ENCODE data around the gene MSH3.
"Not testable (repeated sequence)": the region's sequence is repeated elsewhere in the genome, so short reads cannot be mapped to it uniquely, and the experiment has no call there.

Gene MSH3

GRCh38 chr5:80846422-80846821 is 192.0 kb downstream of the MSH3 start:
- not testable (repeated sequence) for H3K9me3 ChIP-seq (ENCODE audit: control insufficient read depth, low read length); DNase-seq; H3K4me3 ChIP-seq (ENCODE audit: insufficient read depth, low read depth, low read length, poor library complexity, severe bottlenecking); H3K36me3 ChIP-seq (ENCODE audit: control insufficient read depth, insufficient read depth, low read length); H3K27ac ChIP-seq (ENCODE audit: insufficient read depth, low read length, poor library complexity, severe bottlenecking); H3K27me3 ChIP-seq (replicated peaks; ENCODE audit: control insufficient read depth, insufficient read depth, low read length, poor library complexity, severe bottlenecking); H3K4me1 ChIP-seq (ENCODE audit: control insufficient read depth, insufficient read depth, low read length, poor library complexity, severe bottlenecking)

- H3K27me3 ChIP-seq (replicated peaks; ENCODE audit: control insufficient read depth, insufficient read depth, low read length, poor library complexity, severe bottlenecking); H3K27ac ChIP-seq (ENCODE audit: insufficient read depth, low read length, poor library complexity, severe bottlenecking); DNase-seq; H3K36me3 ChIP-seq (ENCODE audit: control insufficient read depth, insufficient read depth, low read length); H3K4me3 ChIP-seq (ENCODE audit: insufficient read depth, low read depth, low read length, poor library complexity, severe bottlenecking); H3K9me3 ChIP-seq (ENCODE audit: control insufficient read depth, low read length); H3K4me1 ChIP-seq (ENCODE audit: control insufficient read depth, insufficient read depth, low read length, poor library complexity, severe bottlenecking): not testable (repeated sequence)
These were observed 195.7 kb downstream of the MSH3 start for GRCh38 chr5:80850168-80850567.

GRCh38 chr5:80852331-80853245 is 198.1 kb downstream of the MSH3 start:
- Histone ChIP-seq H3K9me3 (ENCODE audit: control insufficient read depth, low read length) (no peaks in the 10 kb centered on the region), H3K27ac (ENCODE audit: insufficient read depth, low read length, poor library complexity, severe bottlenecking) (no peak overlapping the region), H3K27me3 (replicated peaks; ENCODE audit: control insufficient read depth, insufficient read depth, low read length, poor library complexity, severe bottlenecking) (no peaks in the 10 kb centered on the region), H3K4me1 (ENCODE audit: control insufficient read depth, insufficient read depth, low read length, poor library complexity, severe bottlenecking) (no peaks in the 10 kb centered on the region), H3K4me3 (ENCODE audit: insufficient read depth, low read depth, low read length, poor library complexity, severe bottlenecking) (no peak overlapping the region), H3K36me3 (ENCODE audit: control insufficient read depth, insufficient read depth, low read length) (peaks cover 16% of the 10 kb centered on the region)
- DNase-seq = no peak

- no peak overlapping the region for H3K27ac ChIP-seq (ENCODE audit: insufficient read depth, low read length, poor library complexity, severe bottlenecking)
- no peaks in the 10 kb centered on the region for H3K27me3 ChIP-seq (replicated peaks; ENCODE audit: control insufficient read depth, insufficient read depth, low read length, poor library complexity, severe bottlenecking)
- no peaks in the 10 kb centered on the region for H3K9me3 ChIP-seq (ENCODE audit: control insufficient read depth, low read length)
- peaks cover 16% of the 10 kb centered on the region for H3K36me3 ChIP-seq (ENCODE audit: control insufficient read depth, insufficient read depth, low read length)
- no peak overlapping the region for H3K4me3 ChIP-seq (ENCODE audit: insufficient read depth, low read depth, low read length, poor library complexity, severe bottlenecking)
- no peak for DNase-seq
- no peaks in the 10 kb centered on the region for H3K4me1 ChIP-seq (ENCODE audit: control insufficient read depth, insufficient read depth, low read length, poor library complexity, severe bottlenecking)
These were observed 199.0 kb downstream of the MSH3 start for GRCh38 chr5:80853413-80853812.

- Histone ChIP-seq H3K36me3 (ENCODE audit: control insufficient read depth, insufficient read depth, low read length) (peaks cover 8% of the 10 kb centered on the region), H3K27me3 (replicated peaks; ENCODE audit: control insufficient read depth, insufficient read depth, low read length, poor library complexity, severe bottlenecking) (no peaks in the 10 kb centered on the region), H3K9me3 (ENCODE audit: control insufficient read depth, low read length) (no peaks in the 10 kb centered on the region), H3K4me3 (ENCODE audit: insufficient read depth, low read depth, low read length, poor library complexity, severe bottlenecking) (no peak overlapping the region), H3K27ac (ENCODE audit: insufficient read depth, low read length, poor library complexity, severe bottlenecking) (no peak overlapping the region), H3K4me1 (ENCODE audit: control insufficient read depth, insufficient read depth, low read length, poor library complexity, severe bottlenecking) (no peaks in the 10 kb centered on the region)
- no peak for DNase-seq
These were observed 200.1 kb downstream of the MSH3 start for GRCh38 chr5:80854583-80854982.

GRCh38 chr5:80860924-80861613 is 206.6 kb downstream of the MSH3 start:
- Histone ChIP-seq H3K4me3 (ENCODE audit: insufficient read depth, low read depth, low read length, poor library complexity, severe bottlenecking) (no peak overlapping the region), H3K4me1 (ENCODE audit: control insufficient read depth, insufficient read depth, low read length, poor library complexity, severe bottlenecking) (no peaks in the 10 kb centered on the region), H3K27me3 (replicated peaks; ENCODE audit: control insufficient read depth, insufficient read depth, low read length, poor library complexity, severe bottlenecking) (no peaks in the 10 kb centered on the region), H3K9me3 (ENCODE audit: control insufficient read depth, low read length) (no peaks in the 10 kb centered on the region), H3K36me3 (ENCODE audit: control insufficient read depth, insufficient read depth, low read length) (peaks cover 4% of the 10 kb centered on the region), H3K27ac (ENCODE audit: insufficient read depth, low read length, poor library complexity, severe bottlenecking) (no peak overlapping the region)
- no peak for DNase-seq

GRCh38 chr5:80863708-80864107 is 209.3 kb downstream of the MSH3 start:
- H3K27me3 ChIP-seq (replicated peaks; ENCODE audit: control insufficient read depth, insufficient read depth, low read length, poor library complexity, severe bottlenecking) = no peaks in the 10 kb centered on the region
- no peak overlapping the region for H3K27ac ChIP-seq (ENCODE audit: insufficient read depth, low read length, poor library complexity, severe bottlenecking)
- H3K9me3 ChIP-seq (ENCODE audit: control insufficient read depth, low read length) = no peaks in the 10 kb centered on the region
- DNase-seq = no peak
- H3K4me3 ChIP-seq (ENCODE audit: insufficient read depth, low read depth, low read length, poor library complexity, severe bottlenecking) = no peak overlapping the region
- H3K4me1 ChIP-seq (ENCODE audit: control insufficient read depth, insufficient read depth, low read length, poor library complexity, severe bottlenecking) = no peaks in the 10 kb centered on the region
- peaks cover 9% of the 10 kb centered on the region for H3K36me3 ChIP-seq (ENCODE audit: control insufficient read depth, insufficient read depth, low read length)

GRCh38 chr5:80864109-80864508 is 209.7 kb downstream of the MSH3 start:
- Histone ChIP-seq H3K9me3 (ENCODE audit: control insufficient read depth, low read length) (no peaks in the 10 kb centered on the region), H3K36me3 (ENCODE audit: control insufficient read depth, insufficient read depth, low read length) (peaks cover 9% of the 10 kb centered on the region), H3K4me1 (ENCODE audit: control insufficient read depth, insufficient read depth, low read length, poor library complexity, severe bottlenecking) (no peaks in the 10 kb centered on the region), H3K27me3 (replicated peaks; ENCODE audit: control insufficient read depth, insufficient read depth, low read length, poor library complexity, severe bottlenecking) (no peaks in the 10 kb centered on the region), H3K4me3 (ENCODE audit: insufficient read depth, low read depth, low read length, poor library complexity, severe bottlenecking) (no peak overlapping the region), H3K27ac (ENCODE audit: insufficient read depth, low read length, poor library complexity, severe bottlenecking) (no peak overlapping the region)
- DNase-seq = no peak

GRCh38 chr5:80864706-80865435 is 210.4 kb downstream of the MSH3 start:
- Histone ChIP-seq H3K9me3 (ENCODE audit: control insufficient read depth, low read length) (no peaks in the 10 kb centered on the region), H3K27ac (ENCODE audit: insufficient read depth, low read length, poor library complexity, severe bottlenecking) (no peak overlapping the region), H3K4me1 (ENCODE audit: control insufficient read depth, insufficient read depth, low read length, poor library complexity, severe bottlenecking) (no peaks in the 10 kb centered on the region), H3K4me3 (ENCODE audit: insufficient read depth, low read depth, low read length, poor library complexity, severe bottlenecking) (no peak overlapping the region), H3K36me3 (ENCODE audit: control insufficient read depth, insufficient read depth, low read length) (peaks cover 9% of the 10 kb centered on the region), H3K27me3 (replicated peaks; ENCODE audit: control insufficient read depth, insufficient read depth, low read length, poor library complexity, severe bottlenecking) (no peaks in the 10 kb centered on the region)
- no peak for DNase-seq

- H3K4me3 ChIP-seq (ENCODE audit: insufficient read depth, low read depth, low read length, poor library complexity, severe bottlenecking) = no peak overlapping the region
These were observed 211.1 kb downstream of the MSH3 start for GRCh38 chr5:80865551-80865950.

More at GRCh38 chr5:80865551-80865950, 211.1 kb downstream of the MSH3 start:
- Histone ChIP-seq H3K9me3 (ENCODE audit: control insufficient read depth, low read length) (no peaks in the 10 kb centered on the region), H3K4me1 (ENCODE audit: control insufficient read depth, insufficient read depth, low read length, poor library complexity, severe bottlenecking) (no peaks in the 10 kb centered on the region), H3K36me3 (ENCODE audit: control insufficient read depth, insufficient read depth, low read length) (peaks cover 9% of the 10 kb centered on the region), H3K27me3 (replicated peaks; ENCODE audit: control insufficient read depth, insufficient read depth, low read length, poor library complexity, severe bottlenecking) (no peaks in the 10 kb centered on the region), H3K27ac (ENCODE audit: insufficient read depth, low read length, poor library complexity, severe bottlenecking) (no peak overlapping the region)
- no peak for DNase-seq
